HEK293 (cell line): ENCODE results near the gene ARAP1.

Source experiments
- AEBP2 ChIP-seq: fragments of 450-650 bp; formaldehyde crosslinking; IDR thresholded peaks from 2 replicates; pipeline ENCODE4 v1.5.1; 2016; ENCODE audit warnings: missing biosample characterization, missing genetic modification characterization, borderline replicate concordance
- BCL11A ChIP-seq: fragments of 450-650 bp; formaldehyde crosslinking; IDR thresholded peaks from 2 replicates; pipeline ENCODE4 v1.5.1; 2016; ENCODE audit warnings: low read depth, missing biosample characterization, missing genetic modification characterization
- BCL11B ChIP-seq: fragments of 450-650 bp; formaldehyde crosslinking; IDR thresholded peaks from 2 replicates; pipeline ENCODE4 v1.5.1; 2016; ENCODE audit warnings: low read depth, missing biosample characterization, missing genetic modification characterization
- FEZF1 ChIP-seq: fragments of 450-650 bp; formaldehyde crosslinking; IDR thresholded peaks from 2 replicates; pipeline ENCODE4 v1.5.1; 2016; ENCODE audit warnings: missing biosample characterization, missing genetic modification characterization
- KLF8 ChIP-seq: fragments of 450-650 bp; formaldehyde crosslinking; IDR thresholded peaks from 2 replicates; pipeline ENCODE4 v1.5.1; 2016; ENCODE audit warnings: missing biosample characterization, missing genetic modification characterization
- PRDM1 ChIP-seq: fragments of 450-650 bp; formaldehyde crosslinking; IDR thresholded peaks from 2 replicates; pipeline ENCODE4; 2016; ENCODE audit warnings: missing biosample characterization, missing genetic modification characterization
- ZBTB17 ChIP-seq: fragments of 450-650 bp; formaldehyde crosslinking; IDR thresholded peaks from 2 replicates; pipeline ENCODE4 v1.5.1; 2016; ENCODE audit warnings: missing biosample characterization, missing genetic modification characterization
- ZBTB21 ChIP-seq: fragments of 450-650 bp; formaldehyde crosslinking; IDR thresholded peaks from 2 replicates; pipeline ENCODE4 v1.5.1; 2017; ENCODE audit warnings: missing biosample characterization, missing genetic modification characterization
- ZBTB7A ChIP-seq: fragments of 450-650 bp; formaldehyde crosslinking; IDR thresholded peaks from 2 replicates; pipeline ENCODE4 v1.5.1; 2016; ENCODE audit warnings: low read depth, missing biosample characterization, missing genetic modification characterization
- ZBTB8A ChIP-seq: fragments of 450-650 bp; formaldehyde crosslinking; IDR thresholded peaks from 2 replicates; pipeline ENCODE4 v1.5.1; 2016; ENCODE audit warnings: missing biosample characterization, missing genetic modification characterization
- ZNF155 ChIP-seq: fragments of 450-650 bp; formaldehyde crosslinking; IDR thresholded peaks from 2 replicates; pipeline ENCODE4 v1.5.1; 2016; ENCODE audit warnings: missing biosample characterization, missing genetic modification characterization
- ZNF214 ChIP-seq: fragments of 450-650 bp; formaldehyde crosslinking; IDR thresholded peaks from 2 replicates; pipeline ENCODE4 v1.5.1; 2017; ENCODE audit warnings: missing biosample characterization, mild to moderate bottlenecking, missing genetic modification characterization, borderline replicate concordance
- ZNF223 ChIP-seq: fragments of 450-650 bp; formaldehyde crosslinking; IDR thresholded peaks from 2 replicates; pipeline ENCODE4 v1.5.1; 2016; ENCODE audit warnings: missing biosample characterization, missing genetic modification characterization
- ZNF324 ChIP-seq: fragments of 450-650 bp; formaldehyde crosslinking; IDR thresholded peaks from 2 replicates; pipeline ENCODE4 v1.5.1; 2016; ENCODE audit warnings: missing biosample characterization, missing genetic modification characterization
- ZNF521 ChIP-seq: fragments of 450-650 bp; formaldehyde crosslinking; IDR thresholded peaks from 2 replicates; pipeline ENCODE4 v1.5.1; 2017; ENCODE audit warnings: missing biosample characterization, mild to moderate bottlenecking, missing genetic modification characterization
- ZNF792 ChIP-seq: fragments of 450-650 bp; formaldehyde crosslinking; IDR thresholded peaks from 2 replicates; pipeline ENCODE4 v1.5.1; 2016; ENCODE audit warnings: missing biosample characterization, missing genetic modification characterization
- ZNF830 ChIP-seq: fragments of 450-650 bp; IDR thresholded peaks from 2 replicates; pipeline ENCODE4 v1.5.0; 2018; ENCODE audit warnings: missing biosample characterization, missing genetic modification characterization, low read depth, mild to moderate bottlenecking, moderate library complexity
- TF ChIP-seq, protein P1 (sequence below): fragments of 450-650 bp; formaldehyde crosslinking; IDR thresholded peaks from 2 replicates; pipeline ENCODE4 v1.5.1; 2016; ENCODE audit warnings: missing biosample characterization, missing genetic modification characterization, borderline replicate concordance
- TF ChIP-seq, protein P2 (sequence below): fragments of 450-650 bp; formaldehyde crosslinking; IDR thresholded peaks from 2 replicates; pipeline ENCODE4 v1.5.1; 2016; ENCODE audit warnings: missing biosample characterization, missing genetic modification characterization
- TF ChIP-seq, protein P3 (sequence below): fragments of 450-650 bp; formaldehyde crosslinking; IDR thresholded peaks from 2 replicates; pipeline ENCODE4 v1.5.1; 2017; ENCODE audit warnings: missing biosample characterization, missing genetic modification characterization

ARAP1 gene

DNA sequence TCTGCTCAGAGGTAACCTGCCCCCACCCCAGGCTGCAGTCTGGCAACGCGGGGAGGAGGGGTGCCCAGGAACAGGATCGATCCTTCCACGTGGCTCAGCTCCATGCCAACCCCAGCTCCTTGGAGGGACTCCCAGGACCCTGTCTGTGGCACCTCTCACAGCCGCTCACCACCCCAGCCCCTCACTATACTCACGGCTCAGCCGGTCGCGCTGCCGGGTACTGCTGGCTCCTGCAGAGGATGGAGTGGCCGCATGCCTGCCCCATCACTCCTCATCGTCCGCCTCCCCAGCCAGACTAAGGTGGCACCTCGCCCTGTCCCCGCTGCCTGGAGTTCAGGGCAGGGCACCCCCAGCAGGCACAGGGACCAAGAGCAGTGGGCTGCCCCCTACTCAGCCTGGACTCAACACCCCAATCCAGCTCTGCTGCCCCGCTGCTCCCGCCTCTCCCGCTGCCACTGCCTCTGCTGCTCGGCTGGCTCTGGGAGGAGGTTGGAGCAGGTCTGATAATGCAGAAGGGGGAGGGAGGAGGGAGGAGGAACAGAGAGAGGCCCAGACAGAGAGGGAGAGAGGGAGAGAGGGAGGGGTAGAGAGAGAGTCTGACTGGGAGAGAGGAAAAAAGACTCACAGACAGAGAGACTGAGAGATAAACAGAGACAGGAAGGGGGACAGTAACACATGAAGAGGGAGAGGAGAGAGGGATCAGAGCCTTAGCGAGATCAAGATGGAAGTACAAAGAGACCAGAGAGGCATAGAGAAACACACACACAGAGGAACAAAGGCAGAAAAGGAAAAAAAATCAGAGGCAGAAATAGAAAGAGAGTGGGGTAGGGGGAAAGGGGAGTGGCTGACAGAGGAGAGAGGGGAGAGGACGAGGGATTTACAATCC, 78.0 kb downstream of the ARAP1 start, which contains the start of gene PDE2A (continued):
- TF ChIP-seq, protein P1, sequence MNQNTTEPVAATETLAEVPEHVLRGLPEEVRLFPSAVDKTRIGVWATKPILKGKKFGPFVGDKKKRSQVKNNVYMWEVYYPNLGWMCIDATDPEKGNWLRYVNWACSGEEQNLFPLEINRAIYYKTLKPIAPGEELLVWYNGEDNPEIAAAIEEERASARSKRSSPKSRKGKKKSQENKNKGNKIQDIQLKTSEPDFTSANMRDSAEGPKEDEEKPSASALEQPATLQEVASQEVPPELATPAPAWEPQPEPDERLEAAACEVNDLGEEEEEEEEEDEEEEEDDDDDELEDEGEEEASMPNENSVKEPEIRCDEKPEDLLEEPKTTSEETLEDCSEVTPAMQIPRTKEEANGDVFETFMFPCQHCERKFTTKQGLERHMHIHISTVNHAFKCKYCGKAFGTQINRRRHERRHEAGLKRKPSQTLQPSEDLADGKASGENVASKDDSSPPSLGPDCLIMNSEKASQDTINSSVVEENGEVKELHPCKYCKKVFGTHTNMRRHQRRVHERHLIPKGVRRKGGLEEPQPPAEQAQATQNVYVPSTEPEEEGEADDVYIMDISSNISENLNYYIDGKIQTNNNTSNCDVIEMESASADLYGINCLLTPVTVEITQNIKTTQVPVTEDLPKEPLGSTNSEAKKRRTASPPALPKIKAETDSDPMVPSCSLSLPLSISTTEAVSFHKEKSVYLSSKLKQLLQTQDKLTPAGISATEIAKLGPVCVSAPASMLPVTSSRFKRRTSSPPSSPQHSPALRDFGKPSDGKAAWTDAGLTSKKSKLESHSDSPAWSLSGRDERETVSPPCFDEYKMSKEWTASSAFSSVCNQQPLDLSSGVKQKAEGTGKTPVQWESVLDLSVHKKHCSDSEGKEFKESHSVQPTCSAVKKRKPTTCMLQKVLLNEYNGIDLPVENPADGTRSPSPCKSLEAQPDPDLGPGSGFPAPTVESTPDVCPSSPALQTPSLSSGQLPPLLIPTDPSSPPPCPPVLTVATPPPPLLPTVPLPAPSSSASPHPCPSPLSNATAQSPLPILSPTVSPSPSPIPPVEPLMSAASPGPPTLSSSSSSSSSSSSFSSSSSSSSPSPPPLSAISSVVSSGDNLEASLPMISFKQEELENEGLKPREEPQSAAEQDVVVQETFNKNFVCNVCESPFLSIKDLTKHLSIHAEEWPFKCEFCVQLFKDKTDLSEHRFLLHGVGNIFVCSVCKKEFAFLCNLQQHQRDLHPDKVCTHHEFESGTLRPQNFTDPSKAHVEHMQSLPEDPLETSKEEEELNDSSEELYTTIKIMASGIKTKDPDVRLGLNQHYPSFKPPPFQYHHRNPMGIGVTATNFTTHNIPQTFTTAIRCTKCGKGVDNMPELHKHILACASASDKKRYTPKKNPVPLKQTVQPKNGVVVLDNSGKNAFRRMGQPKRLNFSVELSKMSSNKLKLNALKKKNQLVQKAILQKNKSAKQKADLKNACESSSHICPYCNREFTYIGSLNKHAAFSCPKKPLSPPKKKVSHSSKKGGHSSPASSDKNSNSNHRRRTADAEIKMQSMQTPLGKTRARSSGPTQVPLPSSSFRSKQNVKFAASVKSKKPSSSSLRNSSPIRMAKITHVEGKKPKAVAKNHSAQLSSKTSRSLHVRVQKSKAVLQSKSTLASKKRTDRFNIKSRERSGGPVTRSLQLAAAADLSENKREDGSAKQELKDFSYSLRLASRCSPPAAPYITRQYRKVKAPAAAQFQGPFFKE (tag by site-specific recombination) = no peak
- no peak for TF ChIP-seq ZNF521
- TF ChIP-seq AEBP2 (tag by site-specific recombination) = no peak
- TF ChIP-seq KLF8 = no peak
- peak; percentile 58; the same call in 1 of the 2 replicates for TF ChIP-seq PRDM1 (tag by site-specific recombination)
- no peak for TF ChIP-seq BCL11A (tag by site-specific recombination)
- no peak for TF ChIP-seq FEZF1 (tag by site-specific recombination)
- TF ChIP-seq ZNF792 (tag by site-specific recombination) = no peak
- no peak for TF ChIP-seq ZBTB21
- TF ChIP-seq BCL11B (tag by site-specific recombination) = no peak
- TF ChIP-seq, protein P2, sequence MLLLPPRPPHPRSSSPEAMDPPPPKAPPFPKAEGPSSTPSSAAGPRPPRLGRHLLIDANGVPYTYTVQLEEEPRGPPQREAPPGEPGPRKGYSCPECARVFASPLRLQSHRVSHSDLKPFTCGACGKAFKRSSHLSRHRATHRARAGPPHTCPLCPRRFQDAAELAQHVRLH (tag by site-specific recombination) = no peak
- TF ChIP-seq ZNF155 (tag by site-specific recombination) = no peak
- TF ChIP-seq ZNF324 (tag by site-specific recombination) = no peak
- TF ChIP-seq, protein P3, sequence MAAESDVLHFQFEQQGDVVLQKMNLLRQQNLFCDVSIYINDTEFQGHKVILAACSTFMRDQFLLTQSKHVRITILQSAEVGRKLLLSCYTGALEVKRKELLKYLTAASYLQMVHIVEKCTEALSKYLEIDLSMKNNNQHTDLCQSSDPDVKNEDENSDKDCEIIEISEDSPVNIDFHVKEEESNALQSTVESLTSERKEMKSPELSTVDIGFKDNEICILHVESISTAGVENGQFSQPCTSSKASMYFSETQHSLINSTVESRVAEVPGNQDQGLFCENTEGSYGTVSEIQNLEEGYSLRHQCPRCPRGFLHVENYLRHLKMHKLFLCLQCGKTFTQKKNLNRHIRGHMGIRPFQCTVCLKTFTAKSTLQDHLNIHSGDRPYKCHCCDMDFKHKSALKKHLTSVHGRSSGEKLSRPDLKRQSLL = no peak
- TF ChIP-seq ZBTB7A (tag by site-specific recombination) = no peak
- no peak for TF ChIP-seq ZBTB8A (tag by site-specific recombination)
- TF ChIP-seq ZNF830 = no peak
- TF ChIP-seq ZNF214 (tag by site-specific recombination) = no peak
- TF ChIP-seq ZBTB17 = no peak
- TF ChIP-seq ZNF223 (tag by site-specific recombination) = no peak
